ENCODE data around the gene SLC16A7.

Gene SLC16A7

DNA sequence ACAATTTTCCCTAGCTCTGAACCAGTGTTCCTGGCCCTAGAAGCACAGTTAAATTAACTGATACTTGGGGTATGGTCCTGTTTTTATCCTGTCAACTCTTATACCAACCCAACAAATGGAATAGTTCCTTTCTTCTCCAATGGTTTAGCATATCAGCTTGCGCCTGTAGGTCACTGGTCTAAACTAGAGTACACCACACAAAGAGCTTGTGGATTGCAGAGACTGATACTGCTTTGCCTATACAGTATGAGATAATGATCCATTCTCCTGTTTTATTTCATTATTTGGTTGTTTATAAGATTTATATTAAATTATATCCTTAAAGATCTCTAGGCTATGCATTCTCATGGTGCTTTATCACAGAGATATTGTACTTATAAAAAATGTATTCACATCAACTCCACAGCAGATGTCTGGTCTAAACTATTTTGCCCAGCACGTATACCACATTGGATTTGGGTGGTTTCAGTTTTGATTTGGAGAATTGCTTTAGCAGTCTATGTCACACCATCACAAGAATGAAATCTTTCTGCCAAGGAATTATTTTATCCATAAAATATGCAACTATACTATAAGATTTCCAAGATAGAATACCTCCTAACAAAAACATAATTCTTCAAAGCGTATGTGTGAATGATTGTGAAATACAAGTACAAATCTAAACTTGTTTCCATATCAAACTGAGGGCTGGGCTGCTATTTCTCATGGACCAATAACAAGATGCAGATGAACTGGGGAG, 142.1 kb downstream of the SLC16A7 start:
- no peak for ATAC-seq
- TF ChIP-seq BACH2 (CRISPR knock-in tag; IDR thresholded peaks at IDR 0.05; ENCODE audit: borderline replicate concordance) (no peak), ZFP3 (CRISPR knock-in tag; IDR thresholded peaks at IDR 0.05) (no peak), ZNF8 (CRISPR knock-in tag; IDR thresholded peaks at IDR 0.05) (no peak), ZNF565 (CRISPR knock-in tag; conservative IDR thresholded peaks at IDR 0.05; ENCODE audit: low read depth) (no peak), SNAI2 (CRISPR knock-in tag; IDR thresholded peaks at IDR 0.05) (no peak), ZNF70 (CRISPR knock-in tag; IDR thresholded peaks at IDR 0.05) (no peak), ARNTL (CRISPR knock-in tag; IDR thresholded peaks at IDR 0.05; ENCODE audit: borderline replicate concordance, low read depth) (no peak), ZFP30 (CRISPR knock-in tag; IDR thresholded peaks at IDR 0.05) (no peak), TCF4 (CRISPR knock-in tag; IDR thresholded peaks at IDR 0.05; ENCODE audit: borderline replicate concordance) (no peak), ISL1 (CRISPR knock-in tag; IDR thresholded peaks at IDR 0.05) (no peak), GLIS3 (CRISPR knock-in tag; IDR thresholded peaks at IDR 0.05) (no peak), TOX (CRISPR knock-in tag; IDR thresholded peaks at IDR 0.05; ENCODE audit: borderline replicate concordance) (no peak), CSDC2 (CRISPR knock-in tag; IDR thresholded peaks at IDR 0.05) (no peak)
- TF ChIP-seq, protein P1, sequence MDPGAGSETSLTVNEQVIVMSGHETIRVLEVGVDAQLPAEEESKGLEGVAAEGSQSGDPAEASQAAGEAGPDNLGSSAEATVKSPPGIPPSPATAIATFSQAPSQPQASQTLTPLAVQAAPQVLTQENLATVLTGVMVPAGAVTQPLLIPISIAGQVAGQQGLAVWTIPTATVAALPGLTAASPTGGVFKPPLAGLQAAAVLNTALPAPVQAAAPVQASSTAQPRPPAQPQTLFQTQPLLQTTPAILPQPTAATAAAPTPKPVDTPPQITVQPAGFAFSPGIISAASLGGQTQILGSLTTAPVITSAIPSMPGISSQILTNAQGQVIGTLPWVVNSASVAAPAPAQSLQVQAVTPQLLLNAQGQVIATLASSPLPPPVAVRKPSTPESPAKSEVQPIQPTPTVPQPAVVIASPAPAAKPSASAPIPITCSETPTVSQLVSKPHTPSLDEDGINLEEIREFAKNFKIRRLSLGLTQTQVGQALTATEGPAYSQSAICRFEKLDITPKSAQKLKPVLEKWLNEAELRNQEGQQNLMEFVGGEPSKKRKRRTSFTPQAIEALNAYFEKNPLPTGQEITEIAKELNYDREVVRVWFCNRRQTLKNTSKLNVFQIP (CRISPR knock-in tag; IDR thresholded peaks at IDR 0.05; ENCODE audit: borderline replicate concordance, low read depth) = no peak
- TF ChIP-seq, protein P2, sequence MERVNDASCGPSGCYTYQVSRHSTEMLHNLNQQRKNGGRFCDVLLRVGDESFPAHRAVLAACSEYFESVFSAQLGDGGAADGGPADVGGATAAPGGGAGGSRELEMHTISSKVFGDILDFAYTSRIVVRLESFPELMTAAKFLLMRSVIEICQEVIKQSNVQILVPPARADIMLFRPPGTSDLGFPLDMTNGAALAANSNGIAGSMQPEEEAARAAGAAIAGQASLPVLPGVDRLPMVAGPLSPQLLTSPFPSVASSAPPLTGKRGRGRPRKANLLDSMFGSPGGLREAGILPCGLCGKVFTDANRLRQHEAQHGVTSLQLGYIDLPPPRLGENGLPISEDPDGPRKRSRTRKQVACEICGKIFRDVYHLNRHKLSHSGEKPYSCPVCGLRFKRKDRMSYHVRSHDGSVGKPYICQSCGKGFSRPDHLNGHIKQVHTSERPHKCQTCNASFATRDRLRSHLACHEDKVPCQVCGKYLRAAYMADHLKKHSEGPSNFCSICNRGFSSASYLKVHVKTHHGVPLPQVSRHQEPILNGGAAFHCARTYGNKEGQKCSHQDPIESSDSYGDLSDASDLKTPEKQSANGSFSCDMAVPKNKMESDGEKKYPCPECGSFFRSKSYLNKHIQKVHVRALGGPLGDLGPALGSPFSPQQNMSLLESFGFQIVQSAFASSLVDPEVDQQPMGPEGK (CRISPR knock-in tag; IDR thresholded peaks at IDR 0.05; ENCODE audit: borderline replicate concordance) = no peak
- TF ChIP-seq, protein P3, sequence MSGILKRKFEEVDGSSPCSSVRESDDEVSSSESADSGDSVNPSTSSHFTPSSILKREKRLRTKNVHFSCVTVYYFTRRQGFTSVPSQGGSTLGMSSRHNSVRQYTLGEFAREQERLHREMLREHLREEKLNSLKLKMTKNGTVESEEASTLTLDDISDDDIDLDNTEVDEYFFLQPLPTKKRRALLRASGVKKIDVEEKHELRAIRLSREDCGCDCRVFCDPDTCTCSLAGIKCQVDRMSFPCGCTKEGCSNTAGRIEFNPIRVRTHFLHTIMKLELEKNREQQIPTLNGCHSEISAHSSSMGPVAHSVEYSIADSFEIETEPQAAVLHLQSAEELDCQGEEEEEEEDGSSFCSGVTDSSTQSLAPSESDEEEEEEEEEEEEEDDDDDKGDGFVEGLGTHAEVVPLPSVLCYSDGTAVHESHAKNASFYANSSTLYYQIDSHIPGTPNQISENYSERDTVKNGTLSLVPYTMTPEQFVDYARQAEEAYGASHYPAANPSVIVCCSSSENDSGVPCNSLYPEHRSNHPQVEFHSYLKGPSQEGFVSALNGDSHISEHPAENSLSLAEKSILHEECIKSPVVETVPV (CRISPR knock-in tag; IDR thresholded peaks at IDR 0.05) = no peak
- TF ChIP-seq, protein P4, sequence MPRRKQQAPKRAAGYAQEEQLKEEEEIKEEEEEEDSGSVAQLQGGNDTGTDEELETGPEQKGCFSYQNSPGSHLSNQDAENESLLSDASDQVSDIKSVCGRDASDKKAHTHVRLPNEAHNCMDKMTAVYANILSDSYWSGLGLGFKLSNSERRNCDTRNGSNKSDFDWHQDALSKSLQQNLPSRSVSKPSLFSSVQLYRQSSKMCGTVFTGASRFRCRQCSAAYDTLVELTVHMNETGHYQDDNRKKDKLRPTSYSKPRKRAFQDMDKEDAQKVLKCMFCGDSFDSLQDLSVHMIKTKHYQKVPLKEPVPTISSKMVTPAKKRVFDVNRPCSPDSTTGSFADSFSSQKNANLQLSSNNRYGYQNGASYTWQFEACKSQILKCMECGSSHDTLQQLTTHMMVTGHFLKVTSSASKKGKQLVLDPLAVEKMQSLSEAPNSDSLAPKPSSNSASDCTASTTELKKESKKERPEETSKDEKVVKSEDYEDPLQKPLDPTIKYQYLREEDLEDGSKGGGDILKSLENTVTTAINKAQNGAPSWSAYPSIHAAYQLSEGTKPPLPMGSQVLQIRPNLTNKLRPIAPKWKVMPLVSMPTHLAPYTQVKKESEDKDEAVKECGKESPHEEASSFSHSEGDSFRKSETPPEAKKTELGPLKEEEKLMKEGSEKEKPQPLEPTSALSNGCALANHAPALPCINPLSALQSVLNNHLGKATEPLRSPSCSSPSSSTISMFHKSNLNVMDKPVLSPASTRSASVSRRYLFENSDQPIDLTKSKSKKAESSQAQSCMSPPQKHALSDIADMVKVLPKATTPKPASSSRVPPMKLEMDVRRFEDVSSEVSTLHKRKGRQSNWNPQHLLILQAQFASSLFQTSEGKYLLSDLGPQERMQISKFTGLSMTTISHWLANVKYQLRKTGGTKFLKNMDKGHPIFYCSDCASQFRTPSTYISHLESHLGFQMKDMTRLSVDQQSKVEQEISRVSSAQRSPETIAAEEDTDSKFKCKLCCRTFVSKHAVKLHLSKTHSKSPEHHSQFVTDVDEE (CRISPR knock-in tag; IDR thresholded peaks at IDR 0.05) = no peak
- TF ChIP-seq, protein P5, sequence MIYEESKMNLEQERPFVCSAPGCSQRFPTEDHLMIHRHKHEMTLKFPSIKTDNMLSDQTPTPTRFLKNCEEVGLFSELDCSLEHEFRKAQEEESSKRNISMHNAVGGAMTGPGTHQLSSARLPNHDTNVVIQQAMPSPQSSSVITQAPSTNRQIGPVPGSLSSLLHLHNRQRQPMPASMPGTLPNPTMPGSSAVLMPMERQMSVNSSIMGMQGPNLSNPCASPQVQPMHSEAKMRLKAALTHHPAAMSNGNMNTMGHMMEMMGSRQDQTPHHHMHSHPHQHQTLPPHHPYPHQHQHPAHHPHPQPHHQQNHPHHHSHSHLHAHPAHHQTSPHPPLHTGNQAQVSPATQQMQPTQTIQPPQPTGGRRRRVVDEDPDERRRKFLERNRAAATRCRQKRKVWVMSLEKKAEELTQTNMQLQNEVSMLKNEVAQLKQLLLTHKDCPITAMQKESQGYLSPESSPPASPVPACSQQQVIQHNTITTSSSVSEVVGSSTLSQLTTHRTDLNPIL (CRISPR knock-in tag; IDR thresholded peaks at IDR 0.05; ENCODE audit: low read depth) = no peak

DNA sequence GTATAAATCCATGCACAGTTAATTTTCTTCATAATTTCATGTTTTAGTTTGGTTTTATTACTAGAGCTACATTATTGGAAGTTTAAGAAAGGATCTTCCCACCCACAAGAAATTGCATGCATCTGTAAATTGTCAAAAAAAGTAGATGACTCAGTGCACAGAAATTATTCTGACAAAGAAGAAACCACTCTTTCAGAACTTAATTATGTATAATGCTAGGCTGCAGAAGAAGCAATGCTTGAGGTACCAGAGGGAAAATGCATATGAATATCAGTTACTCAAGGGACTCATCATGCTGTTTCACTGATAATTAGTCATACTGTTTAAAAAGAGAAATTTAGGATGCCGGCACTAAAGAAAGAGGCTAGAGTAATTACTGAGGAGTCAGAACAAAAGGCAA, 147.0 kb downstream of the SLC16A7 start:
- ATAC-seq = no peak
- TF ChIP-seq, protein P5 (CRISPR knock-in tag; IDR thresholded peaks at IDR 0.05; ENCODE audit: low read depth) = no peak
- TF ChIP-seq ZFP30 (CRISPR knock-in tag; IDR thresholded peaks at IDR 0.05) = no peak
- TF ChIP-seq, protein P2 (CRISPR knock-in tag; IDR thresholded peaks at IDR 0.05; ENCODE audit: borderline replicate concordance) = no peak
- no peak for TF ChIP-seq BACH2 (CRISPR knock-in tag; IDR thresholded peaks at IDR 0.05; ENCODE audit: borderline replicate concordance)
- TF ChIP-seq ZNF565 (CRISPR knock-in tag; conservative IDR thresholded peaks at IDR 0.05; ENCODE audit: low read depth) = no peak
- TF ChIP-seq ZNF8 (CRISPR knock-in tag; IDR thresholded peaks at IDR 0.05) = no peak
- TF ChIP-seq ZC3H10 (CRISPR knock-in tag; IDR thresholded peaks at IDR 0.05) = no peak
- TF ChIP-seq GLIS3 (CRISPR knock-in tag; IDR thresholded peaks at IDR 0.05) = no peak
- TF ChIP-seq, protein P1 (CRISPR knock-in tag; IDR thresholded peaks at IDR 0.05; ENCODE audit: borderline replicate concordance, low read depth) = no peak
- no peak for TF ChIP-seq SNAI2 (CRISPR knock-in tag; IDR thresholded peaks at IDR 0.05)
- no peak for TF ChIP-seq PPARA (CRISPR knock-in tag; IDR thresholded peaks at IDR 0.05; ENCODE audit: borderline replicate concordance)
- no peak for TF ChIP-seq OSR1 (CRISPR knock-in tag; IDR thresholded peaks at IDR 0.05)
- TF ChIP-seq CSDC2 (CRISPR knock-in tag; IDR thresholded peaks at IDR 0.05) = no peak
- TF ChIP-seq ARNTL (CRISPR knock-in tag; IDR thresholded peaks at IDR 0.05; ENCODE audit: borderline replicate concordance, low read depth) = no peak
